NCI-H1694 (cell line): ENCODE data around the gene KCNK3.

Experiments used
- DNase-seq: peaks from one replicate; lab custom pipeline; 2025; lab: John Stamatoyannopoulos, UW

The KCNK3 gene

GRCh38 chr2:26712486-26713465 lies 20.3 kb downstream of the KCNK3 start:
- peak; percentile 91 for DNase-seq

DNA sequence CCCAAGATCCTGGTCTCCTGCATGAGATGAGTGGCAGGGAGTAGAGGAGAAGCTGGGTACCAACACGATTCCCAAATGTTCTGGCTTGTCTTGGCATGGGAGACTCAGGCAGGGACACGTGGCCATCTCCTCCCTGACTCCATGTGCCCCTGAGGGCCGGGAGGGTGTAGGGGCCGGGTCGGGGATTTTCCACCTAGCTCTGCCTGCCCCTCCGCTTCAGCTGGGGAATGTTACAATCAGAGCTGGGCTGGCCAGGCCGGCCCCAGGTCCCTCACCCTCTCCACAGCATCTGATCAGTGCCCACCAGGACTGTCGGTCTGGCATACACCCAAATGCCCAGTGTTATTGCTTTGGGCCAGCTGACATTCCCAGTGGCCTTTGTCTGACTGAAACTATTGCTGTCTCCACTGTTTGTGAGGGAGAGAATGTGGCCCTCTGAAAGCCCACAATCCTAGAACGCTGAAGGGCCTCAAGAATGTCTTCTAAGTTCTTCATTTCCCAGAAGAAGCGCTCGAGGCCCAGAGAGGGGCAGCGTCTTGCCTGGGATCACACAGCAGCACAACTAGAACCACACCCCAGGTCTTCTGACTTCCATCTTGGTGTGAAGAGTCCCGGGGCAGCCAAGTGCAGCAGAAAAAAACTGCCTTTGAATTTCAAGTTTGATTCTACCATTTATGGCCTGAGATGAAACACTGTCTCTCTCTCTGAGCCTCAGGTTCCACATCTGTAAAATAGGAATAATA lies 23.2 kb downstream of the KCNK3 start:
- DNase-seq, result no peak

- DNase-seq, result no peak
Measured at GRCh38 chr2:26716340-26716739, 23.8 kb downstream of the KCNK3 start.

DNA sequence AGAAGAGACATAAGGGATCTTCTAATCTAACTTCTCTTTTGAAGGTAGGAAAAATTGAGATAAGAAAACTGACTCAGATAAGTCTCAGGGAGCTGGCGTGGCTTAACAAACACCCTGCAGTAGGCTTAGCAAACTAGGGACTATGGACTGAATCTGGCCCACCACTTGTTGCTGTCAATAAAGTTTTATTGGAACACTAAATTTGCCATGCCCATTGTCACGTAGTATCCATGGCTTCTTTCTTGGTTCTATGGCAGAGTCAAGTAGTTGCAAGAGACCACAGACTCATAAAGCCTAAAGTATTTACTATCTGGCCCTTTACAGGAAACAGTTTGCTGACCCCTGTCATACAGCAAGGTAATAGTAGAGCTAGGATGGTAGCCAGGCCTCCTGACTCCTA lies 24.2 kb downstream of the KCNK3 start:
- no peak for DNase-seq

DNA sequence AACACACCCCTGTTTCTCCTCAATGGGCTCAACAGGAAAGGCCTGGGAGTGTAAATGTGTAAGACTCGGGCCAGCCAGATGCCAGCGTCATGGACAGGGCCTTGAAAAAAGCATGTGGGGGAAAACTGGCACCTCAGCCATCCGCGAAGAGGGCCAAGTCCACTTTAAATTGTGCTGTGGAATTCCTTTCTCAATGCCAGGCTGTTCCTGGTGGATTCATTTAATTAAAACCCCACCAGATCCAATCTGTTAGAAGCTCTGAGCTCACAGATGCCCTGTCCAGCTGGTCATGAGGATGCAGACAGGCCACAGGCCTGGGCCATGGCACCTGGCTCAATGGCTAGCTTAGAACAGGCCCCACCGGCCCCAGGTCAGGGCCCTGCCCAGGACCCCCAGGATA lies 24.8 kb downstream of the KCNK3 start:
- DNase-seq, result no peak

DNA sequence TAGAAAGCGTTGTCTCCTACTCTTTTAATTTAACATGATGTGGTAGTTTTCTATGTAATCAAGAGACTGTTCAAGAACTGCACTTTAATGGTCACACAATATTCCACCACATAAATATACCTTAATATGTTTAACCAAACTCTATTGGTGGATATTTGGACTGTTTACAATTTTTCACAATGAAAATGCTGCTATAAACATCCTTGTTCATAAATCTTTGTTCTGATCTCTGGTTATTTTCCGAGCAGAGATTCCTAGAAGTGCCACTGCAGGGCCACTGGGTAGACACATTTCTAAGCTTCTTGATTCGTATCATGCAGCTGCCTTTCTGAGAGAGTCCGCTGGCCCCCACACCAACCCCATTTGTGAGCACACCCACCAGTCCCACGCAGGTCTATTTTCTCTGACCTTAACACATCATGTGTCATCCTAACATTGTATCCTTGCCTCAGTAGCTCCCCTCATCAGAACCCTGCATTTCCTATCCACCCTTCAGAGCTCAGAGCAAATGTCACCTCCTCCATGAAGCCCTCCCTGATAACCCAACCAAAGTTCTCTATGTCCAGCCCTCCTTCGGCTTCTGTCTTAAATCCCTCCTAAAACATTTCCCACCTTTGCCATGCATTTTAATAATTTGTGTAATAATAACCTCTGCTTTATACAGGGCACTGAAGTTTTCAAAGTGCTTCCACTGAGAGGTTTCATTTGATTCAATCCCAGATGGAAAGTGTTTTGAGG lies 26.6 kb downstream of the KCNK3 start:
- no peak for DNase-seq

DNA sequence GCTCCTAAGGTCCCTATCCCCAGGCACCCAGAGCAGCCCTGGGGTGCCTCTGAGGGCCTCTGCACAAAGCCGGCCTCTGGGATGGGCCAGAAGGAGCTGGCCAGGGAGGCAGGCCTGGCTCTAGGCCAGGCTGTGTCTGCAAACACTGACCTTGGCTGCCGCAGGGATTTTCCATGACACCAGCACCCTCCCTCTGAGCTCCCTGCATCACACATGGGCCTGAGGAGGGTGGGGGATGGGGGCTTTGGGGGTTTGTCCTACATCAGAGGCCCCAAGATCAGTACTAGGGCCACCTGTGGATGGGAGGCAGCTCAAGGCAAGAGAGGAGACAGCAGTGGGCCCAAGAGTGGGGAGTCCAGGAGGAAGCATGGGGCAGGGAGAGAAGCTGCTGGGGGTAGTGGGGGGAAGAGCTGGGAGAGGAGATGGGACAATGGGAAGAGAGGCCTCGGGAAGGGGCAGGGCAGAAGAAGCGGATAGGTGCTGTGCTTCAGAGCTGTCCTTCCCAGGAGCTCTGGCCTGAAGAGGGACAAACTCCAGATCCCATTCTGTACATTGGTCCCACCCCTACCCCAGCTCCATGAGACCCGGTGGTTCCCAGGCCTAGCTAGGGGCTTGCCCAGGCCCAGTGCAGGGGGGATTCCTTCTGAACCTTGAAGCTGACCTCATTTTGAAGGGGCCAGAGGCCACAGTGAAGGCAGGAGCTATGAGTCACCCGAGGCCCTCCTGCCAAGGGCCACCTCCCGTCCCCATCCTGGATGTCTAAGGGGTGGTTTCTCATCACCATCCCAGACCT lies 28.0 kb downstream of the KCNK3 start:
- DNase-seq, result no peak

DNA sequence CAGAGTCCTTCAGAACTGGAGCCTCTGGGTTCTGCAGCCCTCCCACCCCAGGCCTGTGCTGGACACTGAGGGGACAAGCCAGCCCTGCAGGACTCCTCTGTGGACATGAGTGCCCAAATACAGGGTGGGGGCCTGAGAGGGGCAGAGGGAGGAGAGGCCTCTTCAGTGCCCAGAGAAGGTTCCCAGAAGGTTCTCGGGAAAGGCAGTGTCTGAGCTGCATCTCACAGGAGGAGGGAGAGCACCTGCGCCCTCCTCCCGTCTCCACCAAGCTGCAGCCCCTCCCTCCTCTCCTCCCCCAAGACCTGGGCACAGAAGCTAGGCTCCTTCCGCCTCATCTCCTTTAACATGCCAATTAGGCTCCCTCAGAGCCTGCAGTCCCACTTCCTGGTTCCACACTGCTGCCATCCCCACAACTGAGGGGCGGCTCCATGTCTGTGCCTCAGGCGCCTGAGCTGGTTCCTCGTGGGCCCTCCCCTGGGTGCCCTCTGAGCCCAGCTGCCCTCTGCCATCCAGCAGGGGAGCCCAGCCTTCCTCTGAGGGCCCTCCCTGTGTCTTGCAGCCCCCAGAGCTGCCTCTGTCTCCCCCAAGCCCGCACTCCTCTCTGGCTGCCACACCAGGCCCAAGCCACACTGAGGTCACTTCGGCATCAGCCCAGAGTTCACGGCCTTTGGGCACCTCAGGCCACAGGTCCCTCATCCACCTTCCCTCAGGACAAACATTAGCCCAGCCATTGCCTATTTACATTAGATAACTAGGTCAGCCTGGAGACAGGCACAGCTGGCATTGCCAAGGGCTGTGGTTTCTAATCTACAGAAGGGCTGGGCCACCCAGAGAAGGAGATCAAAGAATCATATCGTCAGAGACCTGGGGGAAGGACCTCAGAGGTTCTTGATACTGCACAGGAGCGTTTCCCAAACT lies 28.9 kb downstream of the KCNK3 start:
- DNase-seq, result peak; percentile 70

DNA sequence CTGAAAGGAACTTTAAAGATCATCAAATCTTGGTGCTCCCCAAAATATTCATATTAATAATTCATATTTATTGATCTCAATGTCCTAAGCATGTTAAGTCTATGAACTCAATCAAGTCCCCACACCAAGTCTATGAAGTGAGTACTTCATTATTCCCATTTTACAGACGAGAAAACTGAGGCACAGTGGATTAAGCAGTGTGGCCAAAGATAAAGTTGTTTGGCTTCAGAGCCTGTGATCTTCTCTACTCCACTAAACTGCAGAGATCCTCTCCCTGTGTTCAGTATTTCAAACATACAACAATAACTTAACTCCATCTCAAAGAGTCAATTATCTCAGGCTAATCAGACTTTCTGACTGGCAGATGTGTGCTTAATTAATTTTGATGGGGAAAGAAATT lies 29.8 kb downstream of the KCNK3 start:
- DNase-seq, result no peak

DNA sequence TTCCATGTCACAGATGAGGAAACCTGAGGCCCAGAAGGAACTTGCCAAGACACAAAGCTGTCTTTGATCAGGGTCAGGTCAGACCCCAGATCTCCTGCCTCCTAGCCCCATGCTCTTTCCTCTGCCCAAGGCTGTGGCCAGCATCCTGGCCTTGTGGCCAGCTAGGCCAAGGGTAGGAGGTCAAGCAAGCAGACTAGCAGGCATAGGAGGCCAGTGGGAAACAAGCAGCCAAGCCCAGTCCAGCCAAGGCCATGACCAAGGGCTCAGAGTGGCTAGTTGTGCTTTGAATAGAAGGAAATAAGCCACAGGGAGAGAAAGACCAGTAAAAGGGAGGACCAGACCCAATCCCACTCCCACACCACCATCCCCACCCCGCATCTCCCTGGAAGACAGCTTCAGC lies 30.4 kb downstream of the KCNK3 start:
- no peak for DNase-seq

DNA sequence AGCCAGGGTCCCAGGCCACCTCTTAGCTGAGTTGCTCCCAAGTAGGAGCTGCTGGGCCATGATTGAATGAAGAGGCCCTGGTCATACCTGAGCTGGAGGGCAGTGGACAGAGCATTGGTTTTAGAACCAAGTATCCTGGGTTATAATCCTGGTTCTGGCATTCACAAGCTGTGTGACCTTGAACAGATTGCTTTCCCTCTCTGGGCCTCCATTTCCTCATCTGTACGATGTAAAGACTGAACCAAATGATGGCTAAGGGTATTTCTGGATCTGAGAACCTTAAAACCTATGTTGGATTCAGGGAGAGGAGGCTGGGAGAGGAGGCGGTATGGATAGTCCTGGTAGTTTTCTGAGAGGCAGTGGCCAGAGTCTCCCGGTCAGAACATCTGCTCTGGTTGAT lies 31.0 kb downstream of the KCNK3 start:
- no peak for DNase-seq

DNA sequence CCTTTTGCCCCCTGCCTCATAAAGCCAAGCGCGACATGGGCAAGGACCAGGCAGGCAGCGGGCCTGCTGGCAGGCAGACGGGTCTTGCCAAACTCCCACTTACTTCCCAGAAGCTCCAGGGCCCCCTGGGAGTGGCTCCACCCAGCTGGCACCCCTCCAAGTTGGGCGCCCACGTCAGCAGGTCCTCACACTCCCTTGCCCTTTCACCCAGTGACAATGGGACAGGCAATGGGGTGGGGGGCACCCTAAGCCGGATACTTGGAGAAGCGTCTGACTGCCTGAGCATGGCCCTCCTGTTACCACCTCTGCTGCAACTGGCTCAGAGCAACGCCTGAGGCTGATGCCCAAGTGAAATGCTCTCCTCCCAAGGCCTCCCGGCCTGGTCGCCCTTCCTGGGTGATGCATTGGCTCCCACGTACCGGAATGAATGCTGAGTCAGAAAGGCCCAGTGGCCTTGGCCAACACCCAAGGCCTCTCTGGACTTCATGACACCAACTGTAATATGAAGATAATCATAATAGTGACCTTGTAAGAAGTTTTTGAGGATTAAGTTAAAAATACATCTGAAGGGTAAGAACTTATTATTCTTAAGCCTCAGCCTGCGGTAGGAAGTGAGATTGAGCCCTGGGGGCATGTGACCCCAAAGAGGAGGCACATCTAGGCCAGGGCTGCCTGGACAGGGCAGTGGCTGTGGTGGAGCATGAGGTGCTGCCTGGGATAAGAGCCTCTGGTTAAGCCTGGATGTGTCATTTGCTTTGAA lies 31.6 kb downstream of the KCNK3 start:
- no peak for DNase-seq

DNA sequence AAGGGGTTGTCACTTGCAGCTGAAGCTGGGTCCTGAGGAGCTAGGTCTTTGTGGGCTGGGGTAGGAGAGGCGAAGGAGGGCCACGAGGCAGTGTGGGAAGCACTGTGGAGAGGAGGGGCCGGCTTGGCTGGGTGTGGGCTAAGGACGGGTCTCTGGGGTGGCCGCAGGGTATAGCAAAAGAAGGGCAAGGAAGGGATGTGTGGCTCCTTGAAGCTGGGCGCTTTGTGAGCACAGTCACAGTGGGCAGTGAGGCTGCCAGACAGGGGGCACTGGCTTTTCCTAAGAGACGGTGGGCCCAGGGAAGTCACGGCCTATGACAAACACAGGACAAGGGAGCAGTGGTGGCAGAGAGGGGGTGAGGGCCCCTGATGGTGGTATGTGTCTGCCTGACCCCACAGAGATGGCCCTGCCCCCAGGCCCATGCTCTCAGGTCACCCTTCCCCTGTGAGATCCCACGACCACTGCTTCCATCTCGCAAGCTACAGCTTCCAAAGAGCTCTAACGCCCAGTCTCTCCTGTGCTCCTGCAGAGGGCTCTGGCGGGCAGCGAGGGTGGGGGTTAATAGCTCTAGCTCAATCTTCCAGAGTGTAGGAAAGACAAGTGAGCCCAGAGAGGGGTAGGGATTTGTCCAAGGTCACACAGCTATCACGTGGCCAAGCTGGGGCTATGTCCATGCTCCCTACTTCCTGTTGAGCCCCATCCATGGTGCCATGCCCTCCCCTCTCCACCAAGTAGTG lies 32.4 kb downstream of the KCNK3 start:
- no peak for DNase-seq

GRCh38 chr2:26725521-26725820 lies 32.9 kb downstream of the KCNK3 start:
- no peak for DNase-seq

DNA sequence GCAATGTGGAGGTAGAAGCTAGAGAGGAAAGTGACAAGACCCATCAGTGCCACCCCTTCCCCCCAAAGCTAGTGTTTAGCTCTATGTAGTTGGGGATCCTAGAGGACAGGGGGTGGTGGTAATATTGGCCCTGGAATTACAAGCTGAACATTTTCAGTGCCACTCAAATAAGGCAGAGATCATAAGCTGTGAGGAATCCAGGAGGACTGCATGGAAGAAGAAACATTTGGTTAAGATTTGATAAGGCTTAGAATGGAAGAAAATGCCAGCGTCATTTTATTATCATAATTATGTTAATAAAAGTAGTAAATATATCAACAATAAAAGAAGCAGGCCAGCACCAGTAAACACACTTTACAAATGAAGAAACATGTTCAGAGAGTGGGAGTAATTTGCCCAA lies 33.7 kb downstream of the KCNK3 start:
- DNase-seq, result no peak

DNA sequence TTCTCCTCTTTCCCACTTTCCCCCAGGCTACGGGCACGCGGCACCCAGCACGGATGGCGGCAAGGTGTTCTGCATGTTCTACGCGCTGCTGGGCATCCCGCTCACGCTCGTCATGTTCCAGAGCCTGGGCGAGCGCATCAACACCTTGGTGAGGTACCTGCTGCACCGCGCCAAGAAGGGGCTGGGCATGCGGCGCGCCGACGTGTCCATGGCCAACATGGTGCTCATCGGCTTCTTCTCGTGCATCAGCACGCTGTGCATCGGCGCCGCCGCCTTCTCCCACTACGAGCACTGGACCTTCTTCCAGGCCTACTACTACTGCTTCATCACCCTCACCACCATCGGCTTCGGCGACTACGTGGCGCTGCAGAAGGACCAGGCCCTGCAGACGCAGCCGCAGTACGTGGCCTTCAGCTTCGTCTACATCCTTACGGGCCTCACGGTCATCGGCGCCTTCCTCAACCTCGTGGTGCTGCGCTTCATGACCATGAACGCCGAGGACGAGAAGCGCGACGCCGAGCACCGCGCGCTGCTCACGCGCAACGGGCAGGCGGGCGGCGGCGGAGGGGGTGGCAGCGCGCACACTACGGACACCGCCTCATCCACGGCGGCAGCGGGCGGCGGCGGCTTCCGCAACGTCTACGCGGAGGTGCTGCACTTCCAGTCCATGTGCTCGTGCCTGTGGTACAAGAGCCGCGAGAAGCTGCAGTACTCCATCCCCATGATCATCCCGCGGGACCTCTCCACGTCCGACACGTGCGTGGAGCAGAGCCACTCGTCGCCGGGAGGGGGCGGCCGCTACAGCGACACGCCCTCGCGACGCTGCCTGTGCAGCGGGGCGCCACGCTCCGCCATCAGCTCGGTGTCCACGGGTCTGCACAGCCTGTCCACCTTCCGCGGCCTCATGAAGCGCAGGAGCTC lies 35.4 kb downstream of the KCNK3 start:
- DNase-seq, result no peak

- no peak for DNase-seq
Measured at GRCh38 chr2:26729311-26729710, 36.8 kb downstream of the KCNK3 start.
